Retina (tissue), 1 donor: ENCODE measurements around the gene FAM25G.
"Not testable (repeated sequence)": the region's sequence is repeated elsewhere in the genome, so short reads cannot be mapped to it uniquely, and the experiment has no call there.

ENCODE experiments used
- DNase-seq: peaks from one replicate; pipeline ENCODE4 v3.0.0-alpha.2; 2016

FAM25G gene

GRCh38 chr10:47491600-47491999 is at the start of gene FAM25G:
Gene FAM25G (minus strand): TSS chr10:47491700. CDS start chr10:47491674, 26 bp downstream.
- not testable (repeated sequence) for DNase-seq

GRCh38 chr10:47536430-47536829 is 44.9 kb upstream of the FAM25G start:
- DNase-seq: not testable (repeated sequence)

DNA sequence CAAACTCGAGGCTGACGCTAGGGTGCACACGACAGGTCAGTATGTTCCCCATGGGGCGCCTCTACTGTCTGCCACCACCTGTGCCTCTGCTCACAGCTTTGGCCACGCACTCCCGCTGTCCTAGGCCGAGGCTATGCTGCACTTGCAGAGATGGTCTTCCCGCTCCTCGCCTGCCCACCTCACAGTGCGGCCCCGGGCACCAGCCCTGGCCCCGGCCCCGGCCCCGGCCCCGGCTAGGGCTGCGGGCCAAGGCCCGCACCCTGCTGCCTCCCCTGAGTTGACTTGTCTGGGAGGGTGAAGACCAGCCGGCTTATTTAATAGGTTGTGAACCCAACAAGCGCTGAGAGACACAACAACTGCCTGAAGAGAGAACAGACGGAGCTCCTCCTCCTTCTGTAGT is 32.0 kb upstream of the FAM25G start, which contains the start of gene AGAP9:
AGAP9 (minus strand) TSS at position 164 of the 400 bp plus-strand sequence; CDS start at position 52, 112 bp downstream.
- not testable (repeated sequence) for DNase-seq

- DNase-seq: not testable (repeated sequence)
Measured at GRCh38 chr10:47502313-47502712, 10.8 kb upstream of the FAM25G start.

DNA sequence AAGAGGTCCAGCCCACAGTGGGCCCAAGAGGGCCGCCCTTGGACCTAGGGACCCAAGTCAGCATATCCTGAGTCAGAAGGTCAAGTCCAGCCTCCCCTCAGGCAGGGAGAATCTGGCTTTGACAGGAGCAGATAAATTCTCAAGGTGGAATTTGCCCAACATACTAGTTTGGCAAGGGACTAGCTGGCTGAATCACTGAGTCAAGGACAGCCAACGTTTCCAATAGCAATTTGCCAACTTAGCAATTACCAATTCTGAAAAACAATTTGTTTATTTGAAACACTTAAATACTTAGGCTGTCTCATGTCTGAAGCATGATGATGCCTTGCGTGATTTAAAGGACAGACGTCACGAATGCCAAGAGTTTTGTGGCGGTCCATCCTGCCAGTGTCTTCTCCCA is 2.7 kb upstream of the FAM25G start:
- DNase-seq: not testable (repeated sequence)

- DNase-seq: not testable (repeated sequence)
Measured at GRCh38 chr10:47489630-47490029, 1.9 kb downstream of the FAM25G start.

DNA sequence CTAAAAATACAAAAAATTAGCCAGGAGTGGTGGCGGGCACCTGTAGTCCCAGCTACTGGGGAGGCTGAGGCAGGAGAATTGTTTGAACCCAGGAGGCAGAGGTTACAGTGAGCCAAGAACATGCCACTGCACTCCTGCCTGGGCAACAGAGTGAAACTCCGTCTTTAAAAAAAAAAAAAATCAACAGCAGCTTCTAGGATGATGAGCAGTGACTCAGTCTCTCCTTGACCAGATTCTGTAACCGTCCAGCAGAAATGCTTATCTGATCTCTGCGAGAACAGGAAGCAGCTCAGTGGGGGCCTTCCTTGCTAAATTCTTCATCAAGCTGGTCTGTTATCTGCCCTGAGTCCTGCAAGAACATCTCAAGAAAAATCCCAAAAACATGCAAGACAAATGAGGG is 5.6 kb downstream of the FAM25G start:
- DNase-seq: not testable (repeated sequence)

DNA sequence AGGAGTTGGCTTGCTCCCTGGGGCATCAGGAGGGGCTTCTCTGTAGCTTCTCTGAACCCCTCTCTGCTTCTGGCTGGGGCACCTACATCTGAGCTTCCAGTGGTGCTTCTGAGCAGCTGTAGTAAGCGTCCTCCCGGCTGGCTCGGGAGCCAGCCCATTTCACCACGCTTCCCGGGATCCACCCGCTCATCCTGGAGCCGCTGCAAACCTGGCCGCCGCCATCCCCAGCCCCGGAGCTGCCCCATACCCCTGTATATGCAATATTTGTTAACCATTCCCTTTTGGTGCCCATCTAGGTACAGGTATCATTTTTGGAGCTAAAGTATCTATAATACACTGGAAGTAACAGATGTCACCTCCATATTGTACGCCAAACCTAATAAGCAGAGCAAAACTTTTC is 6.7 kb downstream of the FAM25G start:
- not testable (repeated sequence) for DNase-seq

DNA sequence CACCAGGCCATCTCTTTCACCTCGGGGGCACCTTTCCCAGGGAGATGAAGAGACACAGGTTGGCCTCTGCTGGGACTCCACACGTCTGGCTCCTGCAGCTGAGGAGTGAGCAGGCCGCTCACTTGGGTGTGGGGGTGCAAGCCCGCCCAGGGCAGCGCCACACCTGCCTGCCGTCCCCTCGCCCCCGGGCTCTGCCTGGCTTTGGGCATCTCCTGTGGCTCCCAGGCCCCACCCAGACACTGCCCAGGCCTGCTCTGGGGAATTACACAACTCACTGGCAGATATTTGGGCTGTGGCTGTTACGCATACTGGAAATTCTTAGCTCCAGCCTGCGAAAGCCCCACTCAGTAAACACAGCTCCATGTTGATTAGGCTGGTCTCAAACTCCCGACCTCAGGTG is 7.6 kb downstream of the FAM25G start, which contains the start of gene ANXA8:
ANXA8 (minus strand) TSS at position 193 of the 400 bp plus-strand sequence; CDS start at position 11, 182 bp downstream.
- not testable (repeated sequence) for DNase-seq

DNA sequence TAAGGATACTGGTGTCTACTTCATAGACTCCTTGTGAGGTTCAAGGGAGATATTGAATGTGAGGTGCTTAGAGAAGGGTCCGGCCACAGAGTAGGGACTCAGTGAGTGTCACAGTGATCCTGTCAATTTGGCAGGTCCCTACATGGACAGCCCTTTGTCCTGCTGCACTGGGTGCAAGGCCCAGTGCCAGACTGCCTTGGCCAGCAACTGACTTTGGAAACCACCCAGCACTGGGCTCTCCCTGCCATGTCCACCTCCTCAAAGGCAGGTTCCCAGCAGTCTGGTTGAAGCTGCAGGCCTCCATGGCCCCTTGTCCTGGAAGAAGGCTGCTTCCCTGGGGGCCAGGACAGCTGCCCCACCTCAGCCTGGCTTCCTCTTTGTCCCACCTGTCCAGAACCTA is 9.1 kb downstream of the FAM25G start:
- DNase-seq: not testable (repeated sequence)

DNA sequence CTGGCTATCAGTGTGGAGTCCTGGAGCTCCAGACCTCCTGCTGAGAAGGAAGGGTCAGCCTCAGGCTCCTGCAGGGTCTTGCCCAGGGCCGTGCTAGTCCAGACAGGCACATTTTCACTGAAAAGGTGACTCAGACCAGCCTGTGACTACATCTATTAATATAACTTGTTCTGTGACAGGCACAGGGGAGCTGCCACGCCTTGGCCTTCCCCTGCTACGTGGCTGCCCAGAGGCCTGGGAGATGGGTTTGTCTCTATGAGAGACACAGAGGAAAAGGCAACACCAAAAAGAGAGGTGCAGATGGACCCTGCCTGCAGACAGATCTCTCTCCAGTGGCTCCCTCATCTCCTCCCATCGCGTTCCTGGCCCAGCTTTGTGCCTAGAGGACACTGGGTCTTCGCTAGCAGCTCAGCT is 9.7 kb downstream of the FAM25G start:
- DNase-seq: not testable (repeated sequence)

DNA sequence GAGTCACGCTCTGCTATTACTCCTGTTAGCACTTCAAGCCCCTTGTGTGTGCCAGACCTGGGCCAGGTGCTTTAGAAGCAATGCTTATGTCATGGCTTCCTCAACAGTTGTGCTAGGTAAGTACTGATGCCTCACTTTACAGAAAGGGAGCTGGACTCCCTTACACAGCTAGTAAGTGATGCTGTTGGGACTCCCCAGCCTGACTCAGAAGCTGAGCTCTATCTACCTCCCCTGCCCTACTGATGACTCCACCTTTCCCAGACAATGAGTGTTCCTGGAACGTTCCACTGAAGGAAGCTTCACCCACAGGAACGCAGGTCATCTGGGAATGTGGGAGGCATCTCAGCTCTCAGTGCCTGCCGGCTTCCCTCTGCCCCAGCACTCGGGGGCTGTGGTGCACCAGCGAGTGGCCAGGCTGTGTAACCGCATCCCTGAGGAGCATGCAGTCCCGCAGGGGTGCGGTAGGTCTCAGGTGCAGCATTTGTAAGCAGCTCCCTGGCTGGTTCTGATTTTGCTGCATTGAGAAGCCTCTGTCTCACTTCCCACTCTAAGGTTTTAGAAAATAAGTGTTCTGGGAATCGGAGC is 10.2 kb downstream of the FAM25G start:
- not testable (repeated sequence) for DNase-seq

- not testable (repeated sequence) for DNase-seq
Measured at GRCh38 chr10:47480133-47480532, 11.4 kb downstream of the FAM25G start.

- not testable (repeated sequence) for DNase-seq
Measured at GRCh38 chr10:47478114-47478513, 13.4 kb downstream of the FAM25G start.

DNA sequence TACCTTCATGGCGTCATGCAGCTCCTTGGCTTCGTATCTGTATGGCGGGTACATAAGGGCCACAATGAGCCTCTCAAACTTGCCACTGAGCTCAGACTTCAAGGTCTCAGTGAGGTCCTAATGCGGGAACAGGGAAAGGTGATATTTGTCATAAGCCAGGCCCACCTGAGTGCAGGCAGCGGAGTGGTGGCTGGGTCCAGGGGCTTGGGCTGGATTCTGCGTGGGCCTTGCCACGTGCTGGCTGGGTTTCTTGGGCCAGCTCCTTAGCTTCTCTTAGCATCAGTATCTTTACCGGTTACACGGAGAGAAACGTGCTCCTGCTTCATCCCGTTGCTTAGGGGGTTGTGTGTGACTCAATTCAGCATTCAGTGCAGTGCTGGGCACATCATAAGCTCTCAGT is 14.4 kb downstream of the FAM25G start:
- DNase-seq: not testable (repeated sequence)

DNA sequence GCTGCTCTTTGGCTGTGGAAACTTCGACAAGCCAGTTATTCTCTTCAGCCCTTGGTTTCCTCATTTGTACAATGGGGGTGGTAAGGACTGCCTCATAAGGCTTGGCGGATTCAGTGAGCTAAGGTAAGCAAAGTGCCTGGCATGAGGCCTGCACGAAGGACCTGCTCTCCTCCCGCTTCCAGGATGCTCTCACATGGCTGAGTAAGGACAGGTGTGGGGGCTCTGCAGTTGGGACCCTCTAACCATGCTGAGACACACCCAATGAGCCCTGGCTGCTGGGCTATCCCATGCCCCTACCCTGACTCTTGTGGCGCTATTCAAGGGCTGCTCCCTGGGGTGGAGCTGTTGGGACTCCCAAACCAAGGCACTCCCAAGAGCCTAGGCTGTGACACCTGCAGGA is 16.4 kb downstream of the FAM25G start:
- not testable (repeated sequence) for DNase-seq

- not testable (repeated sequence) for DNase-seq
Measured at GRCh38 chr10:47473516-47473915, 18.0 kb downstream of the FAM25G start.

GRCh38 chr10:47472647-47473046 is 18.9 kb downstream of the FAM25G start:
- not testable (repeated sequence) for DNase-seq

- not testable (repeated sequence) for DNase-seq
Measured at GRCh38 chr10:47472072-47472471, 19.4 kb downstream of the FAM25G start.

DNA sequence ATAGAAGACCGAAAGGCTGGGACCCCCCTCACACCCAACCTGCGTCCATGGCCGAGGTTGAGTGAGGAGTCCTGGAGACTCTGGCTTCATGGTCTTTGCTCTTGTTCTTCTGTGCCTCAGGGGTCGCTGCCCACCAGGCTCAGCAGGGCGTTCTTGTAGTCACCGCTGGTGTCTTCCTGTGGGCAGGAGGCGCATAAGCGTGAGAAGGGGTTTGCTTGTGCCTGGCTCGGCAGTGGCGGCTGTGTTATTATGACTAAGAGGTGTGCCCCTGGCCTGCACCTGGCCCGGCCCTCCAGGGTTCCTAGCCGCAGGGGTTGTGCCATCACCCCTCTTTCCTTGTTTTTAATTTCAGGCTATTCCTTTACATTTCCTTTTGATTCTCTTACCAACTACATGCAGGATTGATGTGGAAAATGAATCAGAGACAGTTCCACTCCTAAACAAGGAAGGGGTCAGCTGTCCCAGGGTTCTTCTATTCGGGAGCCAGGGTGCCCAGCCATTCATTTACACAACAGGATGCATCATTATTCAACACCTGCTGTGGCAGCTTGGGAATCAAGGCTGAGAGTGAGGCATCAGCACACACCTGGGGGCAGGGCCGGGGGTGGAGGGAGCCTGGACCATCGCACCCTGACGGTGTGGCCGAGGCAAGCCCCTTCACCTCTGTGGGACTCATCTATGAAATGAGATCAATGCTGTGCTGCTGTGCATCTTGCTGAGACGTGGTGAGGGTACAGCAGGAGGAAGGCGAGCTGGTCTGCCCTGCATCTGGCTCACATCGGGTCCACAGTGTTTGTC is 22.6 kb downstream of the FAM25G start:
- DNase-seq: not testable (repeated sequence)

DNA sequence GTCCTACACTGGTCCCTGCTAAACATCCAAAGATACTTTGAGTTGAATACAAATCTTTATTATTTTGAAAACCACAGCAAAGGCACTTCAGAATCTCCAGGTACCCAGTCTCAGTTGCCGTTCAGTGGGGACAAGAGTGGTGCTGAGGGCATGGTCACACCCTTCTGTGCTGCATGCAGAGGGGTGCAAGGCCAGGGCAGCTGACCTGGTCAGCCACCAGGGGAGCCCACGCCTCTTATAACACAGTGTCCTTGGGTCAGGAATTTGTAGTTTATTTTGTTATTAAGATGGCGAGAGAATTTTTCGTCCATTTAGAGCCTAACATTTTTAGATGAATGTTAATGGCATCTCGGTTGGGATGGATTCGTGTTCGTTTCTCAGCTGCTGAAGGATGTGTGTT is 23.5 kb downstream of the FAM25G start:
- not testable (repeated sequence) for DNase-seq

DNA sequence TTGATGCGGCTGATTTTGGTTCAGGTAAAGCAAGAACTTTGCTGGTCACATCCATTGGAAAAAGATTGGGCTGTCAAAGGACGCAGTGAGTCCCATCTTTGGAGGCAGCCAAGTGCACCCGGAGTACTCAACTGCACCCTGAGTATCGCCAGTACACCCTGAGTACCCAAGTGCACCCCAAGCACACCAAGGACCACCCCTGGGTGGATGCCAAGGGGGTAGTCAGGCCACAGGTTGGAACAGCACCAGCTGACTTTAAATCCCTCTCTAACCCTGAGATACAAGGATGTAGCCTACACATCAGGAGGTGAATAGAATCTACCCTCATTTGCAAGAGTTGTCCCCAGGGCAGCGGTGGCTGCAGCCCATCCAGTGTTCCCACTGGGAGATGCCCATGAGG is 24.0 kb downstream of the FAM25G start:
- not testable (repeated sequence) for DNase-seq

DNA sequence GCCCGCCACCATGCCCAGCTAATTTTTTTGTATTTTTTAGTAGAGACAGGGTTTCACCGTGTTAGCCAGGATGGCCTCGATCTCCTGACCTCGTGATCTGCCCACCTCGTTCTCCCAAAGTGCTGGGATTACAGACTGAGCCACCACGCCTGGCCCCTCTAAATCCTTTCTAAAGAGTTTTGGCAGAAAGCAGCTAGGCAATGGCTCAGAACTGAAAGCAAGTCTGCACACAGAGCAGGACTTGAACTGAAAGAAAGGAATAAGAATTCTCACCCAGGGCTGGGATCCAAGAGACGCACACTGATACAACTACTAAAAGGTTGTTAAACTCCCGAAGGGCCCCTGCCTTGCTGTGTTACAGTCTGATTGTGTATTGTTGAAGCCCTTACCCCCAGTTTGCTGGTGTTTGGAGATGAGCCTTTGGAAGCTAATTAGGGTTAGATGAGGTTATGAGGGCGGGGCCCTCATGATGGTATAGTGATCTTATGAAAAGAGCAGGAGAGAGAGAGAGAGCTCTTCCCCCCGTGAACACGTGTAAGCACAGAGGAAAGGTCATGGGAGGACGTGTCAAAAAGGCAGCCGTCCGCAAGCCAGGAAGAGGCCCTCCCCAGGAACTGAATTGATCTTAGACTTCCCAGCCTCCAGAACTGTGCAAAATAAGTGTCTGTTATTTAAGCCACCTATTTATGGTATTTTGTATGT is 26.1 kb downstream of the FAM25G start:
- not testable (repeated sequence) for DNase-seq
